Neural cell (in vitro differentiated cells): ENCODE measurements around the gene RFX8. TPM values are rescaled to one million over a fixed set of nuclear protein-coding genes. Genes with fewer than 3 reads are reported as not detected.

Experiments used
- H2AFZ ChIP-seq: fragments of 200-600, 300-800 bp; sonication (generic), shearing (Covaris generic); 2 replicates; pipeline ENCODE4 v1.6.0; 2014; ENCODE audit warnings: low read depth, mild to moderate bottlenecking, antibody characterized with exemption, low read length, moderate library complexity
- H3F3A ChIP-seq: fragments of 200-600 bp; shearing (Covaris generic); 2 replicates; pipeline ENCODE4 v1.6.1; 2016; ENCODE audit warnings: mild to moderate bottlenecking, moderate library complexity, mixed read lengths, antibody characterized with exemption, low read length; ENCODE audit not compliant: insufficient read depth, poor library complexity, severe bottlenecking
- H3K27ac ChIP-seq: fragments of 200-600, 300-800 bp; sonication (generic), shearing (Covaris generic); 2 replicates; pipeline ENCODE4 v1.5.1; 2014; ENCODE audit warnings: mild to moderate bottlenecking, low read length, moderate library complexity
- H3K27me3 ChIP-seq: fragments of 300-800, 200-600 bp; sonication (generic), shearing (Covaris generic); 2 replicates; pipeline ENCODE4 v1.6.0; 2014; ENCODE audit warnings: mild to moderate bottlenecking, low read depth, low read length, moderate library complexity; ENCODE audit not compliant: insufficient read depth
- H3K36me3 ChIP-seq: fragments of 300-800, 200-600 bp; sonication (generic), shearing (Covaris generic); 2 replicates; pipeline ENCODE4 v1.5.1; 2014; ENCODE audit warnings: mild to moderate bottlenecking, antibody characterized with exemption, low read length, moderate library complexity; ENCODE audit not compliant: insufficient read depth
- H3K4me2 ChIP-seq: fragments of 300-800, 200-600 bp; sonication (generic), shearing (Covaris generic); 2 replicates; pipeline ENCODE4 v1.6.0; 2014; ENCODE audit warnings: mild to moderate bottlenecking, low read length
- H3K4me3 ChIP-seq: fragments of 300-800, 200-600 bp; sonication (generic), shearing (Covaris generic); 2 replicates; pipeline ENCODE4 v1.5.1; 2014; ENCODE audit warnings: mild to moderate bottlenecking, low read length, moderate library complexity
- H3K79me2 ChIP-seq: fragments of 200-600 bp; shearing (Covaris generic); replicated peaks from 2 replicates; pipeline ENCODE4 v1.6.0; 2014; ENCODE audit warnings: mild to moderate bottlenecking, low read length, moderate library complexity; ENCODE audit not compliant: insufficient read depth
- H3K9ac ChIP-seq: fragments of 300-800, 200-600 bp; sonication (generic), shearing (Covaris generic); 2 replicates; pipeline ENCODE4 v1.6.1; 2016; ENCODE audit warnings: mild to moderate bottlenecking, low read length, mixed read lengths
- H3K9me2 ChIP-seq: fragments of 200-600 bp; shearing (Covaris generic); 2 replicates; pipeline ENCODE4 v1.6.1; 2016; ENCODE audit warnings: mild to moderate bottlenecking, low read length, mixed read lengths; ENCODE audit not compliant: insufficient read depth
- H3K9me3 ChIP-seq: fragments of 200-600, 300-800 bp; sonication (generic), shearing (Covaris generic); 2 replicates; pipeline ENCODE4 v1.6.1; 2016; ENCODE audit warnings: mild to moderate bottlenecking, mixed run types, low read length, moderate library complexity, mixed read lengths
- H4K20me1 ChIP-seq: fragments of 200-600 bp; shearing (Covaris generic); 2 replicates; pipeline ENCODE4 v1.6.1; 2016; ENCODE audit warnings: mild to moderate bottlenecking, mixed run types; ENCODE audit not compliant: insufficient read depth
- EP300 ChIP-seq: fragments of 450-650 bp; conservative IDR thresholded peaks from 2 replicates; pipeline ENCODE4 v1.6.1; 2014; ENCODE audit warnings: antibody characterized with exemption, mild to moderate bottlenecking, moderate library complexity; ENCODE audit not compliant: poor library complexity, severe bottlenecking
- EZH2 ChIP-seq: fragments of 200-600, 300-800 bp; shearing (Covaris generic), sonication (generic); IDR thresholded peaks from 2 replicates; pipeline ENCODE4 v1.6.1; 2014; ENCODE audit warnings: antibody characterized with exemption, low read length, borderline replicate concordance, mild to moderate bottlenecking; ENCODE audit not compliant: insufficient read depth, poor library complexity, severe bottlenecking
- MXI1 ChIP-seq: fragments of 450-650 bp; conservative IDR thresholded peaks from 2 replicates; pipeline ENCODE4 v1.6.1; 2014; ENCODE audit warnings: antibody characterized with exemption, mild to moderate bottlenecking; ENCODE audit not compliant: poor library complexity, severe bottlenecking
- POLR2AphosphoS5 ChIP-seq: IDR thresholded peaks from 2 replicates; pipeline ENCODE4 v1.6.1; 2012
- RAD21 ChIP-seq: fragments of 450-650 bp; conservative IDR thresholded peaks from 2 replicates; pipeline ENCODE4 v1.6.1; 2014; ENCODE audit warnings: antibody characterized with exemption, mild to moderate bottlenecking, moderate library complexity
- SMC3 ChIP-seq: fragments of 450-650 bp; conservative IDR thresholded peaks from 2 replicates; pipeline ENCODE4 v1.6.1; 2014; ENCODE audit warnings: antibody characterized with exemption, mild to moderate bottlenecking, moderate library complexity; ENCODE audit not compliant: poor library complexity
- TAF1 ChIP-seq: IDR thresholded peaks from 2 replicates; pipeline ENCODE4 v1.6.1; 2012; ENCODE audit warnings: low read depth
- polyA plus RNA-seq: library from polyadenylated mRNA; depleted of rRNA; stranded (reverse); fragments of >200 nt; gene quantifications from 2 replicates; pipeline ENCODE4 v1.2.3, GENCODE V29; 2014
- TF ChIP-seq, protein P1 (sequence below): IDR thresholded peaks from 2 replicates; pipeline ENCODE4 v1.6.1; 2012; ENCODE audit warnings: borderline replicate concordance
- TF ChIP-seq, protein P2 (sequence below): fragments of 450-650 bp; IDR thresholded peaks from 2 replicates; pipeline ENCODE4 v1.5.1; 2014; ENCODE audit warnings: antibody characterized with exemption, mild to moderate bottlenecking, moderate library complexity; ENCODE audit not compliant: poor library complexity, severe bottlenecking

RFX8 gene
- polyA plus RNA-seq, 1 donor from 2014 or later = not detected

GRCh38 chr2:101402630-101403029 is 72.3 kb downstream of the RFX8 start:
- Histone ChIP-seq H3K79me2 (no peaks in the 10 kb centered on the region), H4K20me1 (no peaks in the 10 kb centered on the region), H3K27me3 (no peaks in the 10 kb centered on the region), H3K4me3 (no peak overlapping the region), H3K4me2 (no peak overlapping the region), H3F3A (no peaks in the 10 kb centered on the region), H3K27ac (no peak overlapping the region), H3K9me3 (no peaks in the 10 kb centered on the region), H3K9me2 (no peaks in the 10 kb centered on the region), H2AFZ (no peak overlapping the region), H3K9ac (no peak overlapping the region), H3K36me3 (no peaks in the 10 kb centered on the region)
- TF ChIP-seq EP300 = no peak
- no peak for TF ChIP-seq MXI1
- no peak for TF ChIP-seq SMC3
- TF ChIP-seq RAD21 = no peak
- no peak for TF ChIP-seq TAF1
- TF ChIP-seq, protein P1, sequence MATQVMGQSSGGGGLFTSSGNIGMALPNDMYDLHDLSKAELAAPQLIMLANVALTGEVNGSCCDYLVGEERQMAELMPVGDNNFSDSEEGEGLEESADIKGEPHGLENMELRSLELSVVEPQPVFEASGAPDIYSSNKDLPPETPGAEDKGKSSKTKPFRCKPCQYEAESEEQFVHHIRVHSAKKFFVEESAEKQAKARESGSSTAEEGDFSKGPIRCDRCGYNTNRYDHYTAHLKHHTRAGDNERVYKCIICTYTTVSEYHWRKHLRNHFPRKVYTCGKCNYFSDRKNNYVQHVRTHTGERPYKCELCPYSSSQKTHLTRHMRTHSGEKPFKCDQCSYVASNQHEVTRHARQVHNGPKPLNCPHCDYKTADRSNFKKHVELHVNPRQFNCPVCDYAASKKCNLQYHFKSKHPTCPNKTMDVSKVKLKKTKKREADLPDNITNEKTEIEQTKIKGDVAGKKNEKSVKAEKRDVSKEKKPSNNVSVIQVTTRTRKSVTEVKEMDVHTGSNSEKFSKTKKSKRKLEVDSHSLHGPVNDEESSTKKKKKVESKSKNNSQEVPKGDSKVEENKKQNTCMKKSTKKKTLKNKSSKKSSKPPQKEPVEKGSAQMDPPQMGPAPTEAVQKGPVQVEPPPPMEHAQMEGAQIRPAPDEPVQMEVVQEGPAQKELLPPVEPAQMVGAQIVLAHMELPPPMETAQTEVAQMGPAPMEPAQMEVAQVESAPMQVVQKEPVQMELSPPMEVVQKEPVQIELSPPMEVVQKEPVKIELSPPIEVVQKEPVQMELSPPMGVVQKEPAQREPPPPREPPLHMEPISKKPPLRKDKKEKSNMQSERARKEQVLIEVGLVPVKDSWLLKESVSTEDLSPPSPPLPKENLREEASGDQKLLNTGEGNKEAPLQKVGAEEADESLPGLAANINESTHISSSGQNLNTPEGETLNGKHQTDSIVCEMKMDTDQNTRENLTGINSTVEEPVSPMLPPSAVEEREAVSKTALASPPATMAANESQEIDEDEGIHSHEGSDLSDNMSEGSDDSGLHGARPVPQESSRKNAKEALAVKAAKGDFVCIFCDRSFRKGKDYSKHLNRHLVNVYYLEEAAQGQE = no peak
- no peak for TF ChIP-seq POLR2AphosphoS5
- TF ChIP-seq, protein P2, sequence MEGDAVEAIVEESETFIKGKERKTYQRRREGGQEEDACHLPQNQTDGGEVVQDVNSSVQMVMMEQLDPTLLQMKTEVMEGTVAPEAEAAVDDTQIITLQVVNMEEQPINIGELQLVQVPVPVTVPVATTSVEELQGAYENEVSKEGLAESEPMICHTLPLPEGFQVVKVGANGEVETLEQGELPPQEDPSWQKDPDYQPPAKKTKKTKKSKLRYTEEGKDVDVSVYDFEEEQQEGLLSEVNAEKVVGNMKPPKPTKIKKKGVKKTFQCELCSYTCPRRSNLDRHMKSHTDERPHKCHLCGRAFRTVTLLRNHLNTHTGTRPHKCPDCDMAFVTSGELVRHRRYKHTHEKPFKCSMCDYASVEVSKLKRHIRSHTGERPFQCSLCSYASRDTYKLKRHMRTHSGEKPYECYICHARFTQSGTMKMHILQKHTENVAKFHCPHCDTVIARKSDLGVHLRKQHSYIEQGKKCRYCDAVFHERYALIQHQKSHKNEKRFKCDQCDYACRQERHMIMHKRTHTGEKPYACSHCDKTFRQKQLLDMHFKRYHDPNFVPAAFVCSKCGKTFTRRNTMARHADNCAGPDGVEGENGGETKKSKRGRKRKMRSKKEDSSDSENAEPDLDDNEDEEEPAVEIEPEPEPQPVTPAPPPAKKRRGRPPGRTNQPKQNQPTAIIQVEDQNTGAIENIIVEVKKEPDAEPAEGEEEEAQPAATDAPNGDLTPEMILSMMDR = no peak
- TF ChIP-seq EZH2 = no peak

DNA sequence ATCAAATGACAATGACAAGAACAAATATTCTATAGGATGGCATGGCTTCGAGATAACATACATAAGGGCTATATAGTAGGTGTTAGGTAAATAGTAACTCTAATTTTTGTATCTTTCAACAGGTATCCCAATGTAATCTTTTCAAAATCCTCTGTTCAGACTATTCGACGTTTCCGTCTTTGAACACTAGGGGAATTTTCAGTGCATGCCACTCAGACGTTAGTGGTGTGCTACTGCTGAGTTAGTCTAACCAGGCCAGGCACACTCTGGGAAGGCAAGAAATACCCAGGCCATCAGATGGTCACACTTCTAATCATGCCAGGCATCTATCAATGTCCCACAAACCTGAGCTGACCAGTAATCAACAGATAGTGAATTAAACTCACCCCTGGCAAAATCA is 73.0 kb downstream of the RFX8 start:
- Histone ChIP-seq H3K79me2 (no peaks in the 10 kb centered on the region), H4K20me1 (no peaks in the 10 kb centered on the region), H3K9ac (no peak overlapping the region)

More for the DNA sequence above, 73.0 kb downstream of the RFX8 start:
- H3K27me3 ChIP-seq = no peaks in the 10 kb centered on the region
- no peak overlapping the region for H3K27ac ChIP-seq
- H3K9me3 ChIP-seq = no peaks in the 10 kb centered on the region
- H2AFZ ChIP-seq = no peak overlapping the region
- no peaks in the 10 kb centered on the region for H3F3A ChIP-seq
- no peak overlapping the region for H3K4me2 ChIP-seq
- H3K36me3 ChIP-seq = no peaks in the 10 kb centered on the region
- no peaks in the 10 kb centered on the region for H3K9me2 ChIP-seq
- TF ChIP-seq, protein P2 = no peak
- no peak for TF ChIP-seq SMC3
- no peak overlapping the region for H3K4me3 ChIP-seq
